Measurements from ENCODE around the gene MARCHF10. TPM values are rescaled to one million over a fixed set of nuclear protein-coding genes. Genes with fewer than 3 reads are reported as not detected.

MARCHF10 gene
- total RNA-seq, 1 experiment from 2014 or later = 8.0 TPM

DNA sequence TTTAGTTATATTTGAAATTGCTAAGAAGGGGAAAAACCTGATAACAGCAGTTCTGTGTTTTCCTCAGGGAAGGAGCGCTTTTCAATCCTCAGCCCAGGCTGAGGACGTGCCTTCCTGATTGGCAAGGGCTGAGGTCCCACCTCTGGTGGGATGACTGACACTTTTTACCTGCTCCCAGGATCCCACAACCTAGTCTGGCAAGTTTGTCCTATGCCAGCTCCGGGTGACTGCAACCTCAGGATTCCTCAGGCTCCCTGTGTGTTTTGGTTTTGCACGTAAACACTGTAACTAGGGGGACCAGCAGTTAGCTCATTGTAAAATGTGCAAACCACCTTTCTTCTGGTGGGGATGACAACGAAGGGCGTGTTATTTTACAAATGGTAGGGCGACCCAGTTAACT lies 7.5 kb downstream of the MARCHF10 start:
- no TSS peak for BruUV-seq (replicated peaks)
- TF ChIP-seq, protein P1, sequence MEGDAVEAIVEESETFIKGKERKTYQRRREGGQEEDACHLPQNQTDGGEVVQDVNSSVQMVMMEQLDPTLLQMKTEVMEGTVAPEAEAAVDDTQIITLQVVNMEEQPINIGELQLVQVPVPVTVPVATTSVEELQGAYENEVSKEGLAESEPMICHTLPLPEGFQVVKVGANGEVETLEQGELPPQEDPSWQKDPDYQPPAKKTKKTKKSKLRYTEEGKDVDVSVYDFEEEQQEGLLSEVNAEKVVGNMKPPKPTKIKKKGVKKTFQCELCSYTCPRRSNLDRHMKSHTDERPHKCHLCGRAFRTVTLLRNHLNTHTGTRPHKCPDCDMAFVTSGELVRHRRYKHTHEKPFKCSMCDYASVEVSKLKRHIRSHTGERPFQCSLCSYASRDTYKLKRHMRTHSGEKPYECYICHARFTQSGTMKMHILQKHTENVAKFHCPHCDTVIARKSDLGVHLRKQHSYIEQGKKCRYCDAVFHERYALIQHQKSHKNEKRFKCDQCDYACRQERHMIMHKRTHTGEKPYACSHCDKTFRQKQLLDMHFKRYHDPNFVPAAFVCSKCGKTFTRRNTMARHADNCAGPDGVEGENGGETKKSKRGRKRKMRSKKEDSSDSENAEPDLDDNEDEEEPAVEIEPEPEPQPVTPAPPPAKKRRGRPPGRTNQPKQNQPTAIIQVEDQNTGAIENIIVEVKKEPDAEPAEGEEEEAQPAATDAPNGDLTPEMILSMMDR (conservative IDR thresholded peaks at IDR 0.05) = no peak
- TF ChIP-seq EZH2 (IDR thresholded peaks at IDR 0.05; ENCODE audit: low read depth) = no peak
- H3K36me3 ChIP-seq (ENCODE audit: low read depth) = no peaks in the 10 kb centered on the region
- H3K4me3 ChIP-seq = peak overlapping the region; percentile 43; the same call in 1 of the 2 replicates
- H3K27ac ChIP-seq = peak overlapping the region; percentile 84
- H3K79me2 ChIP-seq (ENCODE audit: low read depth) = no peaks in the 10 kb centered on the region
- no peaks in the 10 kb centered on the region for H3K9me2 ChIP-seq (ENCODE audit: insufficient read depth)
- ChIA-PET CTCF (interaction anchor here (0.6 to 0.7 kb wide), 2 partner anchors 13 to 597 kb away, joined by 3 read pairs; no protein-coding TSS in a partner anchor), POLR2A (ENCODE audit: unreplicated experiment) (interaction anchor here (0.6 to 1.1 kb wide), 7 partner anchors 8 to 1364 kb away, joined by 3 to 13 read pairs (median 5); no protein-coding TSS in a partner anchor)
- peaks cover 43% of the 10 kb centered on the region for H3F3A ChIP-seq (ENCODE audit: insufficient read depth, low read depth)
- peak overlapping the region; percentile 79 for H3K4me2 ChIP-seq
- peaks cover 60% of the 10 kb centered on the region for H3K4me1 ChIP-seq (replicated peaks; ENCODE audit: insufficient read depth)
- H4K20me1 ChIP-seq (ENCODE audit: insufficient read depth) = no peaks in the 10 kb centered on the region
- no peaks in the 10 kb centered on the region for H3K9me3 ChIP-seq (ENCODE audit: insufficient read depth, low read depth)
- peak overlapping the region; percentile 75 for H2AFZ ChIP-seq
- intact Hi-C loops (cut with micrococcal nuclease; ENCODE audit: unreplicated experiment) = loop anchor here (1.0 to 2.0 kb wide), 3 partner anchors 8 to 60 kb away; no protein-coding TSS in a partner anchor
- peak; percentile 88 to 98 for DNase-seq
- no peaks in the 10 kb centered on the region for H3K27me3 ChIP-seq (ENCODE audit: insufficient read depth, low read depth)

DNA sequence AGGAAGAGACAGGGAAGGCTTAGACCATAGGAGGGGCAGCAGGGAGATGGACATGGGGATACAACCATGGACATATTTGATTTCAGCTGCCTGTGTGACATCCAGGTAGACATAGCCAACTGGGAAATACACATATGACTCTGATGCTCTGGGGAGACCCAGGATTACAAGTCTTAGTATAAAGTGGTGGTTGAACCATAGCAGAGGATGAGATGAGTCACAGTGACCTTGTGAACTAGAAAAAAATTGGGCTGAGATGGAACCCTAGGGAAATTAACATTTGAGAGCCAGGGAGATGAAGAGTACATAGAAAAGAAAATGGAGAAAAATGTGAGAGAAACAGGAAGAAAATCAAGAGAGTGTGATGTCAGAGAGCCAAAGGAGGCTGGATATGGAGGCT lies 10.2 kb downstream of the MARCHF10 start:
- TF ChIP-seq, protein P1 (conservative IDR thresholded peaks at IDR 0.05) = no peak
- TF ChIP-seq EZH2 (IDR thresholded peaks at IDR 0.05; ENCODE audit: low read depth) = no peak
- no peaks in the 10 kb centered on the region for H3K9me3 ChIP-seq (ENCODE audit: insufficient read depth, low read depth)
- no peak overlapping the region for H3K27ac ChIP-seq
- no peaks in the 10 kb centered on the region for H3K9me2 ChIP-seq (ENCODE audit: insufficient read depth)
- ChIA-PET CTCF (no interaction called here), POLR2A (ENCODE audit: unreplicated experiment) (no interaction called here)
- H4K20me1 ChIP-seq (ENCODE audit: insufficient read depth) = no peaks in the 10 kb centered on the region
- intact Hi-C loops (cut with micrococcal nuclease; ENCODE audit: unreplicated experiment) = no loop called here
- H3K36me3 ChIP-seq (ENCODE audit: low read depth) = no peaks in the 10 kb centered on the region
- H2AFZ ChIP-seq = no peak overlapping the region
- H3F3A ChIP-seq (ENCODE audit: insufficient read depth, low read depth) = peaks cover 27% of the 10 kb centered on the region; the same call in 1 of the 2 replicates
- H3K4me3 ChIP-seq = no peak overlapping the region
- H3K27me3 ChIP-seq (ENCODE audit: insufficient read depth, low read depth) = no peaks in the 10 kb centered on the region
- peaks cover 37% of the 10 kb centered on the region for H3K4me1 ChIP-seq (replicated peaks; ENCODE audit: insufficient read depth)
- no peak for DNase-seq
- no TSS peak for BruUV-seq (replicated peaks)
- no peak overlapping the region for H3K4me2 ChIP-seq
- H3K79me2 ChIP-seq (ENCODE audit: low read depth) = no peaks in the 10 kb centered on the region

DNA sequence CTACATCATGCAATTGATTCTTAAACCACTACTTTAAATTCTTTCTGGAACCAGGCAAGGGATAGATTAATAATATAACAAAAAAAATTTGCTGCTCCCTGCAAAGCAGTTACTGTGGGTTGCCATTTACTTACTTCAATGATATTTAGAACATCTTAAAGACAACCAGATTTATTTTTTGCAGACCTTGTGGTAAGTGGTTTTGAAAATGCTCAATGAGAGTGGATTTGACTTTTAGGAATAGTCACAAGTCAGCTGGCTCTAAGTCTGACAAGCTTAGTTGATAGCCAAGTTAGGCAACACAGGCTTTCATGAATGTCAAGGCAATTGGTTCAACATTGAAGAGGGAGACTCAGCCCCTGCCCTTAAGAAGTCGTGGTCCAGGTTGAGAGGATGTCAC lies 11.8 kb downstream of the MARCHF10 start:
- Histone ChIP-seq H3K4me2 (no peak overlapping the region), H3K36me3 (ENCODE audit: low read depth) (no peaks in the 10 kb centered on the region), H3K4me1 (replicated peaks; ENCODE audit: insufficient read depth) (peaks cover 28% of the 10 kb centered on the region), H3K9me3 (ENCODE audit: insufficient read depth, low read depth) (no peaks in the 10 kb centered on the region), H4K20me1 (ENCODE audit: insufficient read depth) (no peaks in the 10 kb centered on the region), H3K9me2 (ENCODE audit: insufficient read depth) (no peaks in the 10 kb centered on the region), H2AFZ (no peak overlapping the region), H3K27ac (no peak overlapping the region), H3K4me3 (no peak overlapping the region), H3K79me2 (ENCODE audit: low read depth) (no peaks in the 10 kb centered on the region), H3K27me3 (ENCODE audit: insufficient read depth, low read depth) (no peaks in the 10 kb centered on the region), H3F3A (ENCODE audit: insufficient read depth, low read depth) (peaks cover 26% of the 10 kb centered on the region)
- ChIA-PET CTCF (no interaction called here), POLR2A (ENCODE audit: unreplicated experiment) (no interaction called here)
- intact Hi-C loops (cut with micrococcal nuclease; ENCODE audit: unreplicated experiment) = no loop called here
- DNase-seq = no peak
- TF ChIP-seq EZH2 (IDR thresholded peaks at IDR 0.05; ENCODE audit: low read depth) = no peak
- TF ChIP-seq, protein P1 (conservative IDR thresholded peaks at IDR 0.05) = no peak
- BruUV-seq (replicated peaks) = no TSS peak
